ENCODE measurements around the gene SMOC2. TPM values are rescaled to one million over a fixed set of nuclear protein-coding genes. Genes with fewer than 3 reads are reported as not detected.

The SMOC2 gene
- total RNA-seq, 6 experiments from 2014 or later: 0.42 to 3.5 (median 1.2) TPM

DNA sequence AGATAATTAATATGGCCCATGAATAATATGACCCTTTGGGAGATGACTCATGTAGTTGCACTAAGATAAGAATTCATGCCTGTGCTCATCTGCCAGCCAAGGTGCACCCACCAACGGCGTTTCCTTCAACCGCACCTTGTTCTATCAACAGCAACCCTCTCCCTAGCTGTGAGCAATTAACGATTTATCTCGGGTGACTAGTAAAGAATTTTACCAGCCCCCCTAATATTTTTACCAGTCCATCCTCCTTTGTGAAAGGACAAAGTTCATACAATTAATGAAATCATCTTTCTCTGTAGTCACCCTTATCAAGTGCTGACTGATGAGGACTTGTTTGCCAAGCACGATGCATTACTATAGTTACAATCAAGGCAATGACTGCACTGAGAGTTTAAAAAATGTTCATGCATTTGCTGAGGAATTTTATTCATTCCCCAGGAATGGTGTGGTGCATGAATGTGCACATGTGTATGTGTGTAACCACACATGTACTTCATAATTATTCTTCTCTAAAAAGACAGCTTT lies 118.7 kb downstream of the SMOC2 start:
- DNase-seq (no peak), ATAC-seq (no peak)
- H3K36me3 ChIP-seq: no peaks in the 10 kb centered on the region
- H3K4me1 ChIP-seq: no peaks in the 10 kb centered on the region
- TF ChIP-seq POLR2A (IDR thresholded peaks at IDR 0.05): no peak
- no peak overlapping the region for H3K27ac ChIP-seq
- no peak overlapping the region for H3K4me3 ChIP-seq
- no peaks in the 10 kb centered on the region for H3K27me3 ChIP-seq
- H3K9me3 ChIP-seq: no peaks in the 10 kb centered on the region
- intact Hi-C loops (cut with DNase I): no loop called here
- WGBS (ENCODE audit: insufficient coverage, low coverage, low lambda C conversion rate, missing lambda C conversion rate): 43% methylated on average over 6 of the region's 6 CpGs

- no peaks in the 10 kb centered on the region for H3K9me3 ChIP-seq
- DNase-seq (no peak), ATAC-seq (no peak)
- intact Hi-C loops (cut with DNase I): no loop called here
- H3K4me3 ChIP-seq: no peak overlapping the region
- TF ChIP-seq, protein P1, sequence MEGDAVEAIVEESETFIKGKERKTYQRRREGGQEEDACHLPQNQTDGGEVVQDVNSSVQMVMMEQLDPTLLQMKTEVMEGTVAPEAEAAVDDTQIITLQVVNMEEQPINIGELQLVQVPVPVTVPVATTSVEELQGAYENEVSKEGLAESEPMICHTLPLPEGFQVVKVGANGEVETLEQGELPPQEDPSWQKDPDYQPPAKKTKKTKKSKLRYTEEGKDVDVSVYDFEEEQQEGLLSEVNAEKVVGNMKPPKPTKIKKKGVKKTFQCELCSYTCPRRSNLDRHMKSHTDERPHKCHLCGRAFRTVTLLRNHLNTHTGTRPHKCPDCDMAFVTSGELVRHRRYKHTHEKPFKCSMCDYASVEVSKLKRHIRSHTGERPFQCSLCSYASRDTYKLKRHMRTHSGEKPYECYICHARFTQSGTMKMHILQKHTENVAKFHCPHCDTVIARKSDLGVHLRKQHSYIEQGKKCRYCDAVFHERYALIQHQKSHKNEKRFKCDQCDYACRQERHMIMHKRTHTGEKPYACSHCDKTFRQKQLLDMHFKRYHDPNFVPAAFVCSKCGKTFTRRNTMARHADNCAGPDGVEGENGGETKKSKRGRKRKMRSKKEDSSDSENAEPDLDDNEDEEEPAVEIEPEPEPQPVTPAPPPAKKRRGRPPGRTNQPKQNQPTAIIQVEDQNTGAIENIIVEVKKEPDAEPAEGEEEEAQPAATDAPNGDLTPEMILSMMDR (IDR thresholded peaks at IDR 0.05): no peak
- no peak for TF ChIP-seq POLR2A (IDR thresholded peaks at IDR 0.05)
- 49% methylated on average over 6 of the region's 6 CpGs for WGBS (ENCODE audit: insufficient coverage, low coverage, low lambda C conversion rate, missing lambda C conversion rate)
- H3K27ac ChIP-seq: no peak overlapping the region
- no peaks in the 10 kb centered on the region for H3K4me1 ChIP-seq
- H3K27me3 ChIP-seq: no peaks in the 10 kb centered on the region
- no peaks in the 10 kb centered on the region for H3K36me3 ChIP-seq
Measured at GRCh38 chr6:168560126-168560525, 119.1 kb downstream of the SMOC2 start.

DNA sequence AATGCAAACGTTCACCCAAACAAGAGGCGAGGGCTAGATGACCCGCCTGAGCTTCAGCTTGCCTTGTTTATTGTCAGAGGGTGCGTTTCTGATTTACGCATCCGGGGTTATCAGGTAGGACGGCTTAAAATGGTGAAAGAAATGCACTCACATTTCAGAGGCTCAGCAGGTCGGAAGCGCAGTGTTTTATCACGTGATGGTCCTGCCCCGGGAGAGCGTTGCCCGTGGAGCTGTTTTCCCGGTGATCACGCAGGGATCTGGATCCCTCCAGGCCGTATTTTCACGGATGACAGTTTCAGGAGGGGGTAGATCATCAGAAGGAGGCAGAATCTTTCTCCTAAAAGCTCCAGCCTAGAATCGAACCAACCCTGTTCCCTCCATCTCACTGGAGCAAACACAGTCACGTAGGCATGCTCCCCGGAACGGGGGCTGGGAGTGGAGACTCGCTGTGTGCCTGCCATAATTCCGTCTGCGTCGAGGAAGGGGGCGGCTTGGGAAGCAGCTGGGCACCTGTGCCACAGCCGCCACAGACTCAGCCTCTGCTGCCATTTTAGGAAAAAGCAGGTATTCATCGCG lies 121.7 kb downstream of the SMOC2 start:
- intact Hi-C loops (cut with DNase I): no loop called here
- H3K27ac ChIP-seq: no peak overlapping the region
- H3K4me1 ChIP-seq: no peaks in the 10 kb centered on the region
- H3K27me3 ChIP-seq: no peaks in the 10 kb centered on the region
- no peaks in the 10 kb centered on the region for H3K9me3 ChIP-seq
- no peak for DNase-seq
- TF ChIP-seq, protein P1 (IDR thresholded peaks at IDR 0.05): no peak
- no peak for TF ChIP-seq POLR2A (IDR thresholded peaks at IDR 0.05)
- H3K4me3 ChIP-seq: no peak overlapping the region
- WGBS (ENCODE audit: insufficient coverage, low coverage, low lambda C conversion rate, missing lambda C conversion rate): 63% methylated on average over 16 of the region's 29 CpGs
- no peaks in the 10 kb centered on the region for H3K36me3 ChIP-seq
- no peak for ATAC-seq

DNA sequence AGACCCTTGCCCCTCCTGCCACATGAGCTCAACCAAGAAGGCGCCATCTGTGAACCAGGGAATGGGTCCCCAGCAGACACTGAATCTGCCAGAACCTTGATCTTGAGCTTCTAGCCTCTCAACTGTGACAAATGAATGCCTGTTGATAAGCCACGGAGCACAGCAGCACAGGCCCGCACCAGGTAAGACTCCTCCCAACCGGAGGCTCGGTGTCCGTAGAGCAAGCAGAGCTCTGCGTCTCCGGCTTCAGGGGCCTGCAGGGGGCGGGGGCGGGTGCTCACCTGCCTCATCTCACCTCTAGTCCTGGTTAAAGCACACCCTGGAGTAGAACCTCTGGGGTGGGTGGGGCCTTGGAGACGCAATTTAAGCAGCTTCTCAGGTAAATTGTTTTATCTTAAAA lies 122.7 kb downstream of the SMOC2 start:
- DNase-seq: no peak
- intact Hi-C loops (cut with DNase I): no loop called here

GRCh38 chr6:168565112-168565511 lies 124.1 kb downstream of the SMOC2 start:
- WGBS (ENCODE audit: insufficient coverage, low coverage, low lambda C conversion rate, missing lambda C conversion rate): 73% methylated on average over 4 of the region's 4 CpGs
- no peak for ATAC-seq

More for the DNA sequence above, 122.7 kb downstream of the SMOC2 start:
- no peaks in the 10 kb centered on the region for H3K9me3 ChIP-seq
- TF ChIP-seq, protein P1 (IDR thresholded peaks at IDR 0.05): no peak
- TF ChIP-seq POLR2A (IDR thresholded peaks at IDR 0.05): no peak
- no peaks in the 10 kb centered on the region for H3K4me1 ChIP-seq
- WGBS (ENCODE audit: insufficient coverage, low coverage, low lambda C conversion rate, missing lambda C conversion rate): 36% methylated on average over 1 of the region's 11 CpGs
- H3K36me3 ChIP-seq: no peaks in the 10 kb centered on the region
- H3K27me3 ChIP-seq: no peaks in the 10 kb centered on the region
- no peak overlapping the region for H3K4me3 ChIP-seq
- H3K27ac ChIP-seq: no peak overlapping the region
- no peak for ATAC-seq

More at GRCh38 chr6:168565112-168565511, 124.1 kb downstream of the SMOC2 start:
- H3K9me3 ChIP-seq: no peaks in the 10 kb centered on the region
- H3K4me1 ChIP-seq: no peaks in the 10 kb centered on the region
- no peaks in the 10 kb centered on the region for H3K27me3 ChIP-seq
- no peak for DNase-seq
- H3K27ac ChIP-seq: no peak overlapping the region
- no peaks in the 10 kb centered on the region for H3K36me3 ChIP-seq
- H3K4me3 ChIP-seq: no peak overlapping the region
- intact Hi-C loops (cut with DNase I): no loop called here
- TF ChIP-seq, protein P1 (IDR thresholded peaks at IDR 0.05): no peak
- TF ChIP-seq POLR2A (IDR thresholded peaks at IDR 0.05): no peak
